Activated T-helper 1 cell treated with Interleukin-2 at 50 U/mL for 16 hours (primary cell): ENCODE results near the gene SMC5.
"Not testable (repeated sequence)": the region's sequence is repeated elsewhere in the genome, so short reads cannot be mapped to it uniquely, and the experiment has no call there.

ENCODE experiments used
- DNase-seq: peaks from one replicate; pipeline ENCODE4 v3.0.0-alpha.2; 2020; ENCODE audit warnings: low read depth

SMC5 gene

GRCh38 chr9:70258692-70259511 is at the start of gene SMC5:
TSS of gene SMC5 (plus strand) at chr9:70258978. CDS start at chr9:70259079, 101 bp downstream.
- DNase-seq = peak; percentile 85

GRCh38 chr9:70217029-70217428 is 41.7 kb upstream of the SMC5 start:
- no peak for DNase-seq

GRCh38 chr9:70218767-70219166 is 40.0 kb upstream of the SMC5 start:
- DNase-seq = no peak

DNA sequence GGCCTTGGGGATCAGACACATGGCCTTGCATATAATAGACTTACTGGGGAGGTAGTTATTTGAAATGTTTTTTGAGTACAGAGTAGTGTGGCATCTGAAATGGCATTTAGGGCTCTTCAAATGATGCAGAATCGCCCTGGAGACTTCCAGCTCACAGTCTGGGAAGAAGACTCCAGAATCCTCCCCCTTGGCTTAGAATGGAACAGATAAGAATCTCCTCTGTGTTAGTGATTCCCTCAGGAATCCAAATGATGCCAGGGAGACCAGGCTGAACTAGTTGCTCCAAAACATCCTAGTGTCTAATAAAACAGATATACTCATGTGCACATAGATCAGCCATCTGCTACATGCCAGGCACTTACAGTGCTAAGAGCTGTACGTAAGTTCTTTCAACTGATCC is 38.6 kb upstream of the SMC5 start:
- no peak for DNase-seq

- no peak for DNase-seq
Observed at GRCh38 chr9:70222354-70222753, 36.4 kb upstream of the SMC5 start.

- no peak for DNase-seq
Observed at GRCh38 chr9:70228118-70228517, 30.7 kb upstream of the SMC5 start.

- no peak for DNase-seq
Observed at GRCh38 chr9:70228611-70229010, 30.2 kb upstream of the SMC5 start.

DNA sequence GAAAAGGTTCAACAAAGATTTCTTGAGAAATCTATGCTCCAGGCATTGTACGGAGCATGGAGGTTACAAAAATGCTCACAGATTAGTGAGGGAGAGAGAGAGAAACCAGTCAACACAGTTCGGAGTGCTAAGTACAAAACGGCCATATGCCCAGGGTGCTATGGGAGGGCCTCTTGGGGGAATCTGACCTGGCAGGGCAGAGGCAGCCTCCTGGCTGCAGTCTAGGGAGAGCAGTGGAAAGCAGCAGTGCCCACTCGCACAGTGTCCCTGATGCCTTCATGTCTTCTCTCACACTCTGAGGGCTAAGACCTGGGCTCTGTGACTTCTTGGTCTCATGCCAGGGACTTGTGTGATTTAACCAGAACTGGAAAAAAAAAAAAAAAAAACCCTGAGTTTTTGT is 29.8 kb upstream of the SMC5 start:
- no peak for DNase-seq

GRCh38 chr9:70229579-70229978 is 29.2 kb upstream of the SMC5 start:
- DNase-seq = no peak

- DNase-seq = no peak
Observed at GRCh38 chr9:70232476-70232875, 26.3 kb upstream of the SMC5 start.

DNA sequence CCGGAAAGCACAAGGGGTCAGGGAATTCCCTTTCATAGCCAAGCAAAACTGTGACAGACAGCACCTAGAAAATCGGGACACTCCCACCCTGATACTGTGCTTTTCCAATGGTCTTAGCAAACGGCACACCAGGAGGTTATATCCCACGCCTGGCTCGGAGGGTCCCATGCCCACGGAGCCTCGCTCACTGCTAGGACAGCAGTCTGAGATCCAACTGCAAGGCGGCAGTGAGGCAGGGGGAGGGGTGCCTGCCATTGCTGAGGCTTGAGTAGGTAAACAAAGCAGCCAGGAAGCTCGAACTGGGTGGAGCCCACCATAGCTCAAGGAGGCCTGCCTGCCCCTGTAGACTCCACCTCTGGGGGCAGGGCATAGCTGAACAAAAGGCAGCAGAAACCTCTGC is 24.6 kb upstream of the SMC5 start:
- DNase-seq = not testable (repeated sequence)

DNA sequence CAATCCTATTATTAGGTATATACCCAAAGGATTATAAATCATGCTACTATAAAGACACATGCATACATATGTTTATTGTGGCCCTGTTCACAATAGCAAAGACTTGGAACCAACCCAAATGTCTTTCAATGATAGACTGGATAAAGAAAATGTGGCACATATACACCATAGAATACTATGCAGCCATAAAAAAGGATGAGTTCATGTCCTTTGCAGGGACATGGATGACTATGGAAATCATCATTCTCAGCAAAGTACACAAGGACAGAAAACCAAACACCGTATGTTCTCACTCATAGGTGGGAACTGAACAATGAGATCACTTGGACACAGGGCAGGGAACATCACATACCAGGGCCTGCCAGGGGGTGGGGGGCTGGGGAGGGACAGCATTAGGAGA is 12.8 kb upstream of the SMC5 start:
- DNase-seq = not testable (repeated sequence)

GRCh38 chr9:70250221-70250620 is 8.6 kb upstream of the SMC5 start:
- DNase-seq = no peak

DNA sequence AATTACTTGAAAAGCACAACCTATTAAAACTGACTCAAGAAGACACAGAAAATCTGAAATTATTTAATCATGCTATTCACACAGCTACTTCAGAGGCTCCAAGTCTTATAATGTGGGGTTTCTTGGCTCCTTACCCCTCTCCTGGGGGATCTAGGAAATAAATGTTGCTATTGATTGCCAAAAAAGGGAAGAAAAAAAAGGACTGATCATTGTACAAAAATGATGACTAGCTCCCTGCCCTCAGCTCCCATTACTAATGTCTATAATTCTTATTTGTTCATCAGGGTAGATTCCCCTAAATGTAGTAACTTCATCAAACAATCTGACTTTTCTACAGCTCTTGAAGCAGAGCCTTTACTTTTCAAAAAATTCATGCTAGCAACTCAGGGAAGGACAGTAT is 3.3 kb upstream of the SMC5 start:
- no peak for DNase-seq

- no peak for DNase-seq
Observed at GRCh38 chr9:70256123-70256551, 2.6 kb upstream of the SMC5 start.

DNA sequence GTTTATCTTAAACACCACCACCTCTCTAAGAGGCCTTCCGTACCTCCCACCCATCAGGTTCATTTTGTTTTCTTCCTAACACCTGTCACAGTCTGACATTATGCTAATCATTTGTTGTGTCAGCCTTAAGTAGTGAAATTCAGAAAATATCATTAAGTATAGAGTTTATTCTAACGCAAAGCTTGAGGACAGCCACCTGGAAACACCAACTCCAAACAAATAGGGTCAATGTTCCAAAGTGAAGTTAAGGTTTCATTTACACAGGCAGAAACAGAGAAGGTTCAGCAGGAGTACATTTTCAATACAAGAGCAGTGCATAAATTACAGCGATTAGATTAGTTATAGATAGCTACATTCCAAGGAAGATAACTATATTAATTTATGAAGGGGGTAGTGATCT is 1.3 kb upstream of the SMC5 start:
- DNase-seq = no peak

DNA sequence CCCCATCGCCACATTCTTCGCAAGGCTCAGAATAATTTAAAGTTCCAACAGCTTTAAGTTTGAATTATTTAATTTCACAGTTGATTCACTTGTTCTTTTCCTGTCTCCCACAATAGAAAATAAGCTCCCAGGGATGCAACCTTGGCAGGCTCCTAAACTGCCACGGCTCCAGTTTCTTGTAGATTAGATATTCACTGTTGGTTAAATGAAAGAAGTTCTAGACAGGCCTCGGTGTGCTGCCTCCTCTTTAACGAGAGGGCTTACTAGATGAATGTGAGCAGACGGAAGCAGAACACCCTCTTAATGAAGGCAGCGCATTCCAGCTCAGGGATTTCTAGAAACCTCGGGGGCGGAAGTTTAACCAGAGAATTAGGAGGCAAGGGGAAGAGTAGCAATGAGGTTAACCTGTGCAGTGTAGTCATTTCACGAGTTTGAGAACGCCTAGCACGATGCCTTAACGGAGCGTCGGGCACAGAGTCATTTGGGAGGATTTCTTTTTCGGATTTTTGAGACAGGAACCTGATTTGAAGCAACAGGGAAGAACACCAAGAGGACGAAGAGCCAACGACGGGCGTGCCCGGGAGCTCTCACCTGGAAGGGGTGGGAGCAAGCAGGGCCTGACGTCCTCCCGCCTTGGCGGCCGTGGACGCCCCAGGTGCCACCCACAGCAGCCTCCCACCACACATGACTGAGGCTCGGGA is 637 bp upstream of the SMC5 start:
- no peak for DNase-seq

- no peak for DNase-seq
Observed at GRCh38 chr9:70259512-70259802, 679 bp downstream of the SMC5 start.

DNA sequence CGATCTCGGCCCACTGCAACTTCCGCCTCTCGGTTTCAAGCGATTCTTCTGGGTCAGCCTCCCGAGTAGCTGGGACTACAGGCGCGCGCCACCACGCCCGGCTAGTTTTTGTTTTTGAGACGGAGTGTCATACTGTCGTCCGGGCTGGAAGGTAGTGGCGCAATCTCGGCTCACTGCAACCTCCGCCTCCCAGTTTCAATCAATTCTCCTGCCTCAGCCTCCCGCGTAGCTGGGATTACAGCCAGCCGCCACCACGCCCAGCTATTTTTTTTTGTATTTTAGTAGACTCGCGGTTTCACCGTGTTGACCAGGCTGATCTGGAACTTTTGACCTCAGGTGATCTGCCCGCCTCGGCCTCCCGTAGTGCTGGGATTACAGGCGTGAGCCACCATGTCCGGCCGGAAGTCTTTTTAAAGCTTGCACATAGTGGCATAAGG is 1.2 kb downstream of the SMC5 start:
- no peak for DNase-seq

DNA sequence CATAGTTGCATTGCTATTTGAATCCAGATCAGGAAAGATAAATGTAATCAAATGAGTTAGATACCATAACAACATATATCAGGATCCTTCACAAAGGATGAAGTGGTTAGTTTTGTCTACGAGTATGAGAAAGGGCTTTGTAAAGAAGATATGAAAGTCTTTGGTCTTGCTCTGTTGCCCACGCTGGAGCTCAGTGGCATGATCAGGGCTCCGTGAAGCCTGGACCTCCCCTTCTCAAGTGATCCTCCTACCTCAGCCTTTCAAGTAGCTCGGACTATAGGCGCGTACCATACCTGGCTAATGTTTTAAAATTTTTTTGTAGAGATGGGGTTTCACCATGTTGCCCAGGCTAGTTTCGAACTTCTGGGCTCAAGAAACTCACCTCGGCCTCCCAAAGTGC is 1.8 kb downstream of the SMC5 start:
- DNase-seq = no peak

- DNase-seq = no peak
Observed at GRCh38 chr9:70261131-70261870, 2.5 kb downstream of the SMC5 start.

DNA sequence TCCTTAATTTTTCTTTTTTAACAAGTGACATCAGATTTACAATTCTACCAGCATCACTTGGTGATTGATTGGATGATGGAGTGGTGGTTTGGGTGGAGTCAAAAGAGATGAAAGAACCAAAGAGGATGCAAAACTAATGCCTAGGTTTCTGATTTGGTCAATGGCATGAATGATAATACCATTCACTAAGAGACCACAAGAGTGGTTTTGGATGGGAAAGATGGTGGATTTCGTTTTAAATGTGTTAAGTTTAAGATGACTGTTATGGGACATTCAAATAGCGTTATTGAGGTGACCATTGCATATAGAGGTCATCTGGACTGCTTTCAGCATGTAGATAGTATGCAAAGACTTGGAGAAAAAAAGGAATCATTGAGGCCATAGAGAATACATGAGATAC is 3.6 kb downstream of the SMC5 start:
- DNase-seq = no peak

GRCh38 chr9:70262948-70263347 is 4.2 kb downstream of the SMC5 start:
- DNase-seq = no peak
